GM12865 (cell line): ENCODE results near the gene NCF2.

Experiments
- DNase-seq: peaks from one replicate; pipeline ENCODE4 v3.0.0; 2010; ENCODE audit warnings: low read depth
- H3K4me3 ChIP-seq: 2 replicates; pipeline ENCODE4 v1.5.1; 2011; ENCODE audit warnings: mild to moderate bottlenecking, low read depth, low read length, control low read depth
- CTCF ChIP-seq: IDR thresholded peaks from 2 replicates; pipeline ENCODE4 v1.5.1; 2011; ENCODE audit warnings: low read length, control low read depth, low read depth, inconsistent platforms; ENCODE audit not compliant: insufficient read depth; ENCODE audit errors: missing control alignments

NCF2 gene

GRCh38 chr1:183585038-183585437, 5.2 kb downstream of the NCF2 start:
- H3K4me3 ChIP-seq = no peak overlapping the region
- DNase-seq = peak; percentile 53
- TF ChIP-seq CTCF = no peak

- no peak overlapping the region for H3K4me3 ChIP-seq
- no peak for DNase-seq
- no peak for TF ChIP-seq CTCF
These were observed 6.1 kb downstream of the NCF2 start for GRCh38 chr1:183584147-183584546.

- no peak for DNase-seq
- H3K4me3 ChIP-seq = no peak overlapping the region
- TF ChIP-seq CTCF = no peak
These were observed 6.8 kb downstream of the NCF2 start for GRCh38 chr1:183583466-183583865.

- no peak for DNase-seq
- no peak for TF ChIP-seq CTCF
- H3K4me3 ChIP-seq = no peak overlapping the region
These were observed 8.1 kb downstream of the NCF2 start for GRCh38 chr1:183582021-183582713.

- DNase-seq = peak; percentile 45
- TF ChIP-seq CTCF = peak; percentile 19
- no peak overlapping the region for H3K4me3 ChIP-seq
These were observed 10.0 kb downstream of the NCF2 start for GRCh38 chr1:183580281-183580682.

GRCh38 chr1:183578856-183579255, 11.4 kb downstream of the NCF2 start:
- DNase-seq = no peak

More at GRCh38 chr1:183578856-183579255, 11.4 kb downstream of the NCF2 start:
- no peak for TF ChIP-seq CTCF
- H3K4me3 ChIP-seq = no peak overlapping the region
